ENCODE measurements around the gene RHEB. TPM values are rescaled to one million over a fixed set of nuclear protein-coding genes. Genes with fewer than 3 reads are reported as not detected.

RHEB gene, protein sequence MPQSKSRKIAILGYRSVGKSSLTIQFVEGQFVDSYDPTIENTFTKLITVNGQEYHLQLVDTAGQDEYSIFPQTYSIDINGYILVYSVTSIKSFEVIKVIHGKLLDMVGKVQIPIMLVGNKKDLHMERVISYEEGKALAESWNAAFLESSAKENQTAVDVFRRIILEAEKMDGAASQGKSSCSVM
- 94.7 to 153 TPM (median 149 TPM) in 5 replicates for total RNA-seq (2022; extraction: Qiagen RNA extraction)

GRCh38 chr7:151519765-151520418 is at the start of gene RHEB:
Gene RHEB (minus strand): TSS chr7:151519895. CDS start chr7:151519511, 384 bp downstream.

GRCh38 chr7:151439855-151440798 is 79.6 kb downstream of the RHEB start, which contains the start of gene CRYGN:
Gene CRYGN (minus strand): TSS chr7:151440141. CDS start chr7:151439917, 224 bp downstream.

Other genes with a start within 250 kb of the RHEB start
- 31.7 to 47.2 TPM (median 37.0 TPM) in 5 replicates for gene NUB1, start 178.1 kb downstream of the RHEB start, total RNA-seq (2022; extraction: Qiagen RNA extraction)
- 0.13 to 0.26 TPM (median 0.20 TPM) in 5 replicates for gene WDR86, start 109.9 kb downstream of the RHEB start, total RNA-seq (2022; extraction: Qiagen RNA extraction)
- gene CRYGN, start 79.8 kb downstream of the RHEB start, total RNA-seq (2022; extraction: Qiagen RNA extraction), result not detected in 5 replicates

All from A549 treated with AZD2906 at 1 μM for 4 hours (cell line).